Measurements from ENCODE around the gene EPRS1. TPM values are rescaled to one million over a fixed set of nuclear protein-coding genes. Genes with fewer than 3 reads are reported as not detected.

EPRS1 gene
- polyA plus RNA-seq, 1 donor from 2014 or later = 51.6 TPM

GRCh38 chr1:220012259-220012658 is 34.0 kb downstream of the EPRS1 start:
- Histone ChIP-seq H3K4me2 (ENCODE audit: low read length) (no peak overlapping the region), H2AFZ (ENCODE audit: low read depth, low read length) (no peak overlapping the region), H3F3A (ENCODE audit: insufficient read depth, low read length, poor library complexity, severe bottlenecking) (no peaks in the 10 kb centered on the region), H3K27me3 (ENCODE audit: insufficient read depth, low read depth, low read length) (no peaks in the 10 kb centered on the region), H4K20me1 (ENCODE audit: insufficient read depth) (no peaks in the 10 kb centered on the region), H3K9me3 (ENCODE audit: low read length) (no peaks in the 10 kb centered on the region), H3K4me3 (ENCODE audit: low read length) (no peak overlapping the region), H3K27ac (ENCODE audit: low read length) (no peak overlapping the region), H3K9ac (ENCODE audit: low read length) (no peak overlapping the region), H3K9me2 (ENCODE audit: insufficient read depth, low read length) (no peaks in the 10 kb centered on the region), H3K36me3 (ENCODE audit: insufficient read depth, low read length) (peaks cover 4% of the 10 kb centered on the region), H3K79me2 (replicated peaks; ENCODE audit: insufficient read depth, low read length) (no peaks in the 10 kb centered on the region)
- TF ChIP-seq CTCF (IDR thresholded peaks at IDR 0.05; ENCODE audit: poor library complexity, severe bottlenecking) = no peak
- no peak for TF ChIP-seq RAD21 (conservative IDR thresholded peaks at IDR 0.05)
- TF ChIP-seq EZH2 (IDR thresholded peaks at IDR 0.05; ENCODE audit: borderline replicate concordance, insufficient read depth, low read length, poor library complexity, severe bottlenecking) = no peak
- no peak for TF ChIP-seq REST (IDR thresholded peaks at IDR 0.05; ENCODE audit: borderline replicate concordance)
- no peak for TF ChIP-seq EP300 (conservative IDR thresholded peaks at IDR 0.05; ENCODE audit: poor library complexity, severe bottlenecking)
- TF ChIP-seq MXI1 (conservative IDR thresholded peaks at IDR 0.05; ENCODE audit: poor library complexity, severe bottlenecking) = no peak
- TF ChIP-seq SMC3 (conservative IDR thresholded peaks at IDR 0.05; ENCODE audit: poor library complexity) = no peak

GRCh38 chr1:220011620-220012019 is 34.7 kb downstream of the EPRS1 start:
- H3K9ac ChIP-seq (ENCODE audit: low read length) = no peak overlapping the region
- no peak overlapping the region for H2AFZ ChIP-seq (ENCODE audit: low read depth, low read length)
- no peaks in the 10 kb centered on the region for H3K79me2 ChIP-seq (replicated peaks; ENCODE audit: insufficient read depth, low read length)
- no peak overlapping the region for H3K4me3 ChIP-seq (ENCODE audit: low read length)
- H3K4me2 ChIP-seq (ENCODE audit: low read length) = no peak overlapping the region
- H3F3A ChIP-seq (ENCODE audit: insufficient read depth, low read length, poor library complexity, severe bottlenecking) = no peaks in the 10 kb centered on the region
- peaks cover 4% of the 10 kb centered on the region for H3K36me3 ChIP-seq (ENCODE audit: insufficient read depth, low read length)
- no peak overlapping the region for H3K27ac ChIP-seq (ENCODE audit: low read length)
- no peaks in the 10 kb centered on the region for H3K9me3 ChIP-seq (ENCODE audit: low read length)
- no peaks in the 10 kb centered on the region for H4K20me1 ChIP-seq (ENCODE audit: insufficient read depth)
- no peaks in the 10 kb centered on the region for H3K9me2 ChIP-seq (ENCODE audit: insufficient read depth, low read length)
- H3K27me3 ChIP-seq (ENCODE audit: insufficient read depth, low read depth, low read length) = no peaks in the 10 kb centered on the region
- TF ChIP-seq SMC3 (conservative IDR thresholded peaks at IDR 0.05; ENCODE audit: poor library complexity) (no peak), CTCF (IDR thresholded peaks at IDR 0.05; ENCODE audit: poor library complexity, severe bottlenecking) (no peak), MXI1 (conservative IDR thresholded peaks at IDR 0.05; ENCODE audit: poor library complexity, severe bottlenecking) (no peak), RAD21 (conservative IDR thresholded peaks at IDR 0.05) (no peak), EP300 (conservative IDR thresholded peaks at IDR 0.05; ENCODE audit: poor library complexity, severe bottlenecking) (no peak), TAF1 (IDR thresholded peaks at IDR 0.05; ENCODE audit: low read depth) (no peak), REST (IDR thresholded peaks at IDR 0.05; ENCODE audit: borderline replicate concordance) (no peak), EZH2 (IDR thresholded peaks at IDR 0.05; ENCODE audit: borderline replicate concordance, insufficient read depth, low read length, poor library complexity, severe bottlenecking) (no peak), POLR2AphosphoS5 (IDR thresholded peaks at IDR 0.05) (no peak)

All from neural cell (in vitro differentiated cells).